CD1c-positive myeloid dendritic cell (primary cell): ENCODE results near the gene PER2.
A peak's percentile ranks its signal among the peaks of the same experiment; 100 is the strongest.

ENCODE experiments used
- DNase-seq: peaks from one replicate; pipeline ENCODE4 v3.0.0-alpha.2; 2016; ENCODE audit errors: extremely low spot score

The PER2 gene

DNA sequence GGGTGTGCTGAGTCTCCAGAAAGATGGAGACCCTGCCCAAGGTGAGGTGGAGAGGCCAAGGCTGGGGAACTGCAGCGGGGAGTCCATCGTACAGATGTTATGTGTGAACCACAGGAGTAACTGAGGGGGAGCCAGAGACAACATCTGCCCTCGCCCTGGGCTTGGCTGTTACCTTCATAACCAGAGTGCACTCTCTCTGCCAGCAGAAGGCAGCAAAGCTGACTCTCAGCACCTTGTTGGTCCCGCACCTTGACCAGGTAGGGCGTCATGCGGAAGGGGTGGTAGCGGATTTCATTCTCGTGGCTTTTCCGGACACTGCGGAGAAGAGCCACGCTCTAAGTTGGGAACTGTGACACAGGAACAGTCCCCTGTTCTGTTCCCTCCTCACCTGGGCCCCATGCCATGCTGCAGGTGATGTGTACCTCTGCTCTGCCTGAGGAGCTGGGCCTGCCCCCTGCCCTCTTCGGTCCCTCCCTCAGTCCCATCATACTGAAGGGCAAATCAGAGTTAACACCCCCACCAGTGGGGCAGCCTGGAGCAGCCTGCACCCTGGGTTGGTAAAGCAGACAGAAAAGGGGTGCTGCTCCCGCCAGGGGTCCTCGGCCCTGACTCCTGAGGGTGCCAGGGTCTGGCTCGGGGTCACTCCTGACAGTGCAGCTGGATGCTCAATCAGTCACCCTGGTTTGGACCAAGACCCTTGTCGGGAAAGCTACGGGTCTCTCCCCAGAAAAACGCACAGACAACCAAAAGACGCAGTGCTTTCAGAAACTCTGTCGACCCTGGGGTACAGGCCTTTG is 20.3 kb downstream of the PER2 start:
- DNase-seq: no peak

DNA sequence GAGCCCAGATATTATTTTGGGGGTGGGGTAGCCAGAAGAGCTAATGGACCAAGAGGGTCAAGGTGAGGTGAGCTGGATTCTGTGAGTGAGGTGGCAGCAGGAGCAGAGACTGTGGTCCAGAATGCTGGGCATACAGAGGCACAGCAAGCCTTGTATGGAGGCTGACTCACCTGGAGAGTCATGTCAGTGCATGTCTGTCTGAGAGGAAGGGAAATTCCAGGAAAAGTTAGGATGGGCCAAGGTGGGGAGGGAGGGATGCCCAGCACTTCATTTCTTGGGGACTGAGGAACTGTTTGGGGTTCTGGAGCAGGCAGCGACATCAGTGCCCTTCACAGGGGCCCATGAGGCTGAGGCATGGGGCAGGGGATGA is 21.1 kb downstream of the PER2 start:
- DNase-seq: no peak

DNA sequence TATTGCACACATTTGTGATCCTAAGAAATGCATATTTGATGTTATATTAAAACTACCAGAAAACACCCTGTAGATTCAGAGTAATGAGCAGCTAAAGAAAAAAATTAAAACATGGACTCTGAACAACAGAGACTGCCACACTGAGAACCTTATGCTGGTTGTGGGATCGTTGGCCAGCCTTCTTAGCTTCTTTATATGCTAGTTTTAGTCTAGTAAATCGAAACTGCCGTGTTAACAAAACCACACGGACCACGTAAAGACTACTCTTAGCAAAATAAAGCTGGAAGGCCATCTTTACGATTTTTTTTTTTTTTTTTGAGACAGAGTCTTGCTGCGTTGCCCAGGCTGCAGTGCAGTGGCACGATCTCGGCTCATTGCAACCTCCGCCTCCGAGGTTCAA is 22.8 kb downstream of the PER2 start:
- no peak for DNase-seq

DNA sequence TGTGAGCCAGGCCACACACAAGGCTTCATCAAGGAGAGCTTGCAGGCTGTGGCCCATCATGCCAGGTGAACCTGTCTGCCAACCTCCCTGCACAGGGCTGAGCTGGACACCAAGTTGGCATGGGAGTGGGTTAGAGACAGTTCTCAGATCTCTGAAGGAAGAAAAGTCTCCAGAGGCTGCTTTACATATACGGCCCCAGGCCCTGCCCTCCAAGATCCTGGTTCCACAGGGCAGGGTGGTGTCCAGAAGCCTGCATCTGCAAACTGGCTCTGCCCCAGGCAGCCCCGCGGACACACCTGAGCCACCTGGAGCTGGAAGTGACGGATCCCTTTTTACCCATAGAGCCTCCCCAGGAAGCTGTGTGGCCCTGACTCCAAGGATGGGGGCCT is 24.3 kb downstream of the PER2 start:
- DNase-seq: no peak

DNA sequence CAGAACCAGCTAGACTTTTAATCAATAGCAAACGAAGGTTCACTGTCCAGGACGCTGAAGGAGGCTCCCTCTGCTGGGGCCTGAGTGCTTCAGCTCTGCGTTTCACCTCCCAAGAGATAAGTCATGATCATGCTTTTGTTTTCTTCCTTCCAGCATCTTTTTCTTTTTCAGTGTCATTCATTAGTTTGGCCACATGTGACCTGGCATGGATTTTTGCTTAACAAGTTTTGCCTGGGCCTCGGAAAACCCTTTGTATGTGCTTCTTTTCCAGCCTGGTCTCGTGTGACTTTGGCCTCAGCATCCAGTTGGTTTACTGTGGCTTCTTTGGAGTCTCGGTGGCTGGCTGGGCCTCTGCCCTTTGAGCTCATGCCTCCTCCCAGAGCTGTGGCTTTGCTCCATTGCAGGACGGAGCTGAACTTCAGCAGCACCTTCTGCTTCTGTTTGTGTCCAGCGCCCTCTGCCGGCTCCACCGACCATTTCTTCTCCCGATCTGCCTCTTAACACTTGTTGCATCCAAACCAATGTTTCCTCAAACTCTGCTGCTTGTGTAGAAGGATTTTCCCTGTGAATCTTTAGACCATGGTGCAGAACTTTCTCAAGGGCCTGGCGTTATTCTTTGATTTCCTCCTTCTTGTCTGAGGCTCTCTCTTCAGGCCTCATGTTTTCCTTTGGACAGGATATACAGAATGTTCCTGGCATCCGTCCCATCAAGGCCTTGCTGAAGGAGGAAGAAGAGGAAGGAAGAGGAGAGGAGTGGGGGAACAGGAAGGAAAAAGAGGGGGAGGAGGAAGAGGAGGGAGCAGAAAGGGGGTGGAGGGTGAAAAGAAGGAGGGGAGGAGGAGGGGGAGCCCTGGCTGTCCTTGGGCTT is 25.0 kb downstream of the PER2 start:
- peak; percentile 80 for DNase-seq

DNA sequence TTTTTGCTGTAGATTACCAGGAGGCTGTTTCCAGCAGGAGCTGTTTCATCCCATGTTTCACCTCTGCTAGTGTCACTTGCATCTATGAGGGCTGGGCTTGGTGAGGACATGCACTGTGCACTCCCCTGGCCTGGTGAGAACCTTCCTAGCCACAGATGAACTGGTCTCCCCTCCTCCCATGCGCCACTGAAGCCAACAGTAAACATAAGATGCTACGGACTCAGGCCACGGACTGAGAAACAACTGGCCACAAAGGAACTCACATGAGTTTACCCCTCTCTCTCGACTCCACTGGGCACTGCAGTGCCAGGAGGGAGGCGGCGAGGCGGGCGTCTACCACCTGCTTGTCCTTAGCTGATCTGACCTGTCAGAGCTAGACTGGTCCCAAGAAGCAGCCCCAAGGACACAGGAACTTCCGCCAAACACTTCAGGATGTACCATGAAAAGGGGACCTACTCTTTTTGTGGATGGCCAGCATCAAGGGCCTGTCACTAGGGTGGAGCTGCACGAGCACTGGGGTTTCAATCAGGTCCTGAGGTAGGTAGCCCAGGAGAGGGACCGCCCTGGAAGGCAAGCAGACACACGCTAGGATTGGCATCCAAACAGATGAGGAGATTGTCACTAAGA is 25.8 kb downstream of the PER2 start:
- no peak for DNase-seq

DNA sequence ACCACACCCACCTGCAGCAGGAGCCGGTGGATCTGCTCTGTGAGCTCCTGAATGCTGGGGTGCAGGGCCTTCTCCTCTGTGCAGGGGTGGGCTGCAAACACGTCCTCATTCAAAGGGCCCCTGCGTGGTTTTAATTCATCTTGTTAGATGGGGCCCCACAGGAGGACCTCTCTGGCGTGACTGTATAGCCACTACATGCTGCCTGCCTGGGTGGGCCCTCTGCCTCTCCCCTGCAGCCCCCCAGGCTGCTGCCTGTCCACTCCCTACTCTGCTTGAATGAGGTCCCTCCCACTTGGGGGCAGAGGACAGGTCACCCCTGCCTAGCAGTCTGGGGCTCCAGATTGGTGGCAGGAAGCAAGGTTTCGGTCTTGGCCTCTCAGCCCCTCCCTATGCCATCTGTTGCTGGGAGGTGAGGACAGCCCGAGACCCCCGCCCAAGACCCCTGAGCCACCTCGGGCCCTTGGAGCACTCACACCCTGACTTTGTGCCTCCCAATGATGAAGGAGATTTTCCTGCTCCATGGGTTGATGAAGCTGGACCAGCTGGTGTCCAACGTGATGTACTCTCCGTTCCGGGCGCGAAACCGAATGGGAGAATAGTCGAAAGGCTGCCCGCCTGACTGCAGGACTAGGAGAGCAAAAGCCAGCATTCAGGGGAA is 26.6 kb downstream of the PER2 start:
- DNase-seq: no peak

DNA sequence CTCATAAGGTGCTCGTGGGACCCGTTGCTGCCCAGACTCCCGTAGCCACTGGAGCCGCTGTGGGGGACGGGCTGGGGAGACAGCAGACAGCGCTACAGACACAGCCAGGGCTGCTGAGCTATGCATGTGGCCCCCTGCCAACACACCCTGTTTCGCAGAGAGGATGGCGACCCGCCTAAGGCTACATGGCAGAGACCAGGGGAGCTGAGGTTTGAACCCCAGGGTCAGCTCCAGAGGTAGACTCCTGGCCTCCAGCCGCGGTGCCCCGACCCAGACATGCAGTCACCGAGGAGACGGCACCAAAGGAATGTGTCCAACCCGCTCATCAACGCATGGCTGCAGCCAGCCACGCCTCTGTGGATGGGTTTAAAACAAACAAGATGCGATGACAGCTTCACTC is 27.5 kb downstream of the PER2 start:
- no peak for DNase-seq

DNA sequence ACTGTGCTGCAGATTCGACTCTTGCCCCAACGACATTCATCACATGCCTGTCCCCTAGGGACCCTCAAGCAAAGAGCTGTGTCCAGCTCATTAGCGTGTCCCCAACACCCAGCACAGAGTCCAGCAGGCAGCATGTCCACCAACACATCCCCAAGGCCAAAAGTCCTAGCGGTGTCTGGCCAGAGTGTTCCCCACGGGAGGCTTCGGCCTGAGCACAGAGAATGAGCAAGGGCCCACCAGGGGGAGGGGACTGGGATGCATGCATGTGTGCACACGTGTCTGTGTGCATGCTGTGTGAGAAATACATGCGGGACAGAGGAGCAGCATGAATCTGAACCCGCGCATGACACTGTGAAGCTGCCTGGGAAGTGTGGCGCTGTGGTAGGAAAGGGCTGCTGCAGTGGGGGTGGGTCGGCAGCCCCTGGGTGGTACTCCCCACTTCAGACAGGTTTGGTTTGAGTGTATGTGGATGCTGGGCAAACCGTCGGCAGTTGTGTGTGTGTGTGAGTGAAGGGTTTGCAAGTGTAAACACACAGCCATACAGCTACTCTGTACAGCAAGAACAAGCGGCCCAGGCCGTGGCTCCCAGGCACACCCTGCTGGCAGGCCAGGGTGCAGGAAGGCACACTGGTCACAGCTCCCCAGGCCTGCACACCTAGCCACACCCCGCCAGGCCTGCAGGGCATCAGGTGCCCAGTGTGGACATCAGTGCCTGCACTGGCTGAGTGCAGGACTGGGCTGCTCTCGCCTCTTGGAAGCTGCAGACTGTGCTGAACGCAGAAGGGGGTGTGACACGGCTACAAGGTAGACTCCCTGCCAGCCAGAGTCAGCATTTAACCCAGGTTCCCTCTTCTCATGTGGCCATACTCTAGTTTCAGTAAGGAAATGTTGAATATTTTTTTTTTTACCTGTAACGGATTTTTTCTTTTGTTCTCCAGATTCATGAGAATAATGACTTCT is 29.1 kb downstream of the PER2 start:
- no peak for DNase-seq

DNA sequence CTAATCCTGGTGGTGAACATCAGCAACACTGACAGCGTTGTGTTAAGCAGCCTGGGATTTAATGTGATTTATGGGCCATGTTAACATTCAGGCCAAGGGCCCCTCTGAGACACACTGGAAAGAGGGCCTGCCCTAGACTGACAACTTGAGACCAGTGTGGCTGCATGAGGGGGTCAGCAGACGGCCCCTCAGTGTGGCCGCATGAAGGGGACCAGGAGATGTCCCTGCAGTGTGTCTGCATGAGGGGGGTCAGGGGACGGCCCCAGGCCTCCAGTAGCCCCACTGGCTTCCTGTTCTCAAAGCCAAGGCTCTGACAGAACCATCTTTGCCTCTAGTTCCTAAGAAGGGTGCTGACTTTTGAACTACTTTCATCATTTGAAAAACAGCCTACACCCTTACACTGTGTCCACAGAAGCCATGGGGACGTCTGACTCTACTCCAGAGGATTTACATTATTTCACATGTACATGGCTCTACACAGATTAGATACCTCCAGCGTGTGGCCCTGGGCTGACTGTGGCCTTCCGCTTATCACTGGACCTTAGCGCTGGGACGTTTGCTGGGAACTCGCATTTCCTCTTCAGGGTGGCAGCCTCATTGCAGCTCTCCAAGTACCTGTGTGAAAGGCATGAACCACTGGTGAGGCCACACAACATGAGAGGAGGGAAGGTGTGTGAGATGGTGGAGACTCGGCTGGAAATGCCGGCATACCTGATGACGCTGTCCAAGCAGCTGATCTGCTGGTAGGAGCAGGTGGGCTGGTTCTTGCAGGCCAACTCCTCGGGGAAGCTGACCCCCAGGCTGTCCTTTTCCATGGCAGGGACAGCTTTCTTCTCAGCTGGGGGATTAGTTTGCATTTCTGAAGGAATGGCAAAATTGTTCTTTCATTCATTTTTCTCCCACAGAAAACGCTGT is 30.4 kb downstream of the PER2 start:
- DNase-seq: no peak

DNA sequence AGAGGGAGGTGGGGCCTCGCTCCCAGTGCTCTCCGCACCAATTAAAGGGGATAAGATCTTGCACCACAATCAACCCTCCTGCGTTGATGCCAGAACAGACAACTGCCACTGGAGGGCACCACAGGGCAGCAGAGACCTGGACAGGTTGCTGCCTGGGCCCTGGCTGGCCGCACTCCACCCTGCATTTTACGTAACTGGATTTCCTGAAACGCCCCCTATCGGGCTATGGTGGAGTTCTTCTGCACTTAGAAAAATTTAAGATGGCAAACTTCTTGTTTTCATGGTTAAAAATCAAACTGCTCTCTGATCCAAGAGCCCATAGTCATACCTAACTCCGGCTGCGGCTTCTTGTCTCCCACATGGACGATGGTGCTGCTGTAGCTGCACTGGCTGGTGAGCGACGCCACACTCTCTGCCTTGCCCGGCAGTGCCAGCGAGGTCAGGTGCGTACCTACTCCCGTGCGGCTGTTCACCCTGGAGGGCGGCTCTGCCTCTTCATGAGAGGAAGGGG is 31.8 kb downstream of the PER2 start:
- DNase-seq: peak; percentile 84

DNA sequence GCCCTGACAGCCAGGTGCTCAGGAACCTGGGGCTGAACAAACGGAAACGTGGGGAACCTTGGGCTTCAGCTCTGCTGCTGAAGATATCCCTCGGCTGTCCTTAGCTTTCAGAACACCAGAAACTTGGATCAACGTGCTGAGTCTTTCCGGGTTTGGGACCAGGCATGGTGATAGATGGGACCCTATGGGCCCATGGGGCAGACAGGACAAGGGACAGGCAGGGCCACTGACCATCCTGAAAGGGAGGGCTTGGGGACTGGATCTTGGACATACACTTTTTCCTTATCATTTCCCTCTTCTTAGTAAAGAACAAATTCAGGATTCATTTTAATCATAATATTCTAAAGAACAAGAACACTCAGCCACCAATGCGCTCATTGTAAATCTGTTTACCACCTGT is 32.3 kb downstream of the PER2 start:
- no peak for DNase-seq

DNA sequence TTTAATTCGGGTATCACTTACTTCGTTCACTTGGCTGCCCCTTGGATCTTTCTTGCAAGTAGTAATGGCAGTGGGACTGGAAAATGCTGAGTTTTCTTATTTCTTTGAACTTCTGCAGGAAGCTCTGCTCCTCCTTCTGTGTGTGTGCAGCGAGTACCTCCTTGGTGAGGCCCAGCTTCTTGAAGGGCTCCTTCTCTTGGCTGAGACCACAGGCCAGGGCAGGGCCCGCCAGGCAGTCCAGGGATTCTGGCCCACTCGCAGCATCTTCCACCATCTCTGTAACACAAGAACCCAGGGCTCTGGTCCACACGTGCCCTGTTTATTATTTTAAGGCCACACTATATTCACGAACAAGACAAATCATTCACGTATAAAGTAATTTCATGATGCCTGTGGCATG is 32.8 kb downstream of the PER2 start:
- DNase-seq: no peak

DNA sequence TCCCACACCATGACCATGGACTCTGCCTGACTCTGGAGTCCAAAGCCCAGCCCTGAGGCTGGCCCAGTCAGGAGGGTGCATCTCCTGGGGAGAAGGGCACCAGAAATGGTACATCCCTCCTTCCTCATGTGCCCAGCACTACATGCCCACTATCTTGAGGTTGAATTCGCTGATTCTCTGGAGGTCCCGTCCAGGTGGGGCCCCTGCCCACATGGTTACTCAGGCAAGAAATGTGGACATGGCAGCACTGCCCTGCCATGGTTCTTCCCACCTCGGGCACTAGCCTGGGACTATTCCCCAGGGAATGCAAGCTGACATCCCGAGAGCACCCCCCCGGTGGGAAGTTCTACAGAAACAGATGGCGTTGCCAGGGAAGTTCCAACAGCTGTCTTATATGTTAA is 33.3 kb downstream of the PER2 start:
- no peak for DNase-seq

DNA sequence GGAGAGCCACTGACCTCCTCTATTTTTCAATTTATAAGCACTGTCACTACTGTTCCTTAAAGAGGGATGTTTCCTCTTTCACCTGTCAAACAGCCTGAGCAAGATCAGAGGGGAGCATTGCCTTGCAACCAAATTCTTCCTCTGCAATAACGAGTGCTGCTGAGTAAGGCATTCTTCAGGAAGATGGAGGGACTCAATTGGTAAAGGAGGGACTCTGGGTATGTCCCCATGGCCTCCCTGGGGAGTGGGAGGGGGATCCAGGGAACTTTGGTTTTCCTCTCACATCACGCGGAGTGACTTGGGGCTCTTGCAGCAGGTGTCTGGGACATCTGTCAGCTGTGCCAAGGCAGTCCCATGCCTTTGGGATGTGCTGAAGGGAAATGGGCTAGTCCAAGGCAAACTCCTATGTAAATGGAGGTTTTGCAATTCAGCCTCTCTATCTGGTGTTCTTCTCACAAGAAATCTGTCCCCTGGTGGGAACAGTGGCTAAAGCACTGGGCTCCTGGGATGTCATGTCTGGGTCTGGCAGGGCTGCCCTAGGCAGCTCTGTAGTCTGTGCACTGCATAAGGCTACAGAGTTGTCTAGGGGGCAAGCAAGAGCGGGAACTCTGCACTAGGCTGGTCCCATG is 34.2 kb downstream of the PER2 start:
- no peak for DNase-seq

DNA sequence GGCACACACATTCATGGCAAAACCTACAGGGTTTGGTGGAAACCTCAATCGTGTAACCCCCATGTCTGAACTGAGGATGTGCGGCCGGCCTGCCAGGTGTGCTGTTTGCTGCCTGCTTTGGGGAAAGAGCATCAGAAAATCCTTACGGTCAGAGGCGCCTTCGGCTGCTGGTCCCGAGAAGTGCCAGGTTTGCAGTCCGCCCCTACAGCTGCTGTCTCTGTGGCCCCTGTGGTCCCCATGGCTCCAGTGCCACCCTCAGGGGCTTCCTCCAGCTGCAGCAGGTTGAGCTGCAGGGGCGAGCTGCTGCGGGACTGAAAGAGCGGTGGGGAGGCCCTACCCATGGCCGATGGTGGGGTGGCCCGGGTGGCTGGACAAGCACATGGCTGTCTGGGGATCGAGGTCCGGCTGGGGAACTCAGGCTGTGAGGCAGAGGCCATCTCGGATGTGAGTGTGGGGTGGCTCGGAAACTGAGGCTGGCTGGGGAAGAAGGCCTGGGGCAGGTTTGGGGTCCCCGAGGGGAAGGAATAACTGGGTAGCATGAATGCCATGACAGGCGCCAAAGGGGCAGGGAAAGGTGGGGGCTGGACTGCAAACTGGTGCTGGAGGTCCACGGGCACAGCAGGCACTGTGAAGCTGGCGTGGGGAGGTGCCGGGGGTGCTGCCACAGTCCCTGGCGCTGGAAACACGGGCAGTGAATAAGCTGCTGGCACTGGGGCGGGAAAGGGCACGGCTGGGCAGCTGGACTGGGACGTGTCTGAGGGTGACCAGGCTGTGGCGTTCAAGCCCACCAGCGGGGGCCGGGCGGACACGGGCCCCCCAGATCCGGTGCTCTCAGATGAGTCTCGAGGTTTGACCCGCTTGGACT is 35.4 kb downstream of the PER2 start:
- DNase-seq: no peak

DNA sequence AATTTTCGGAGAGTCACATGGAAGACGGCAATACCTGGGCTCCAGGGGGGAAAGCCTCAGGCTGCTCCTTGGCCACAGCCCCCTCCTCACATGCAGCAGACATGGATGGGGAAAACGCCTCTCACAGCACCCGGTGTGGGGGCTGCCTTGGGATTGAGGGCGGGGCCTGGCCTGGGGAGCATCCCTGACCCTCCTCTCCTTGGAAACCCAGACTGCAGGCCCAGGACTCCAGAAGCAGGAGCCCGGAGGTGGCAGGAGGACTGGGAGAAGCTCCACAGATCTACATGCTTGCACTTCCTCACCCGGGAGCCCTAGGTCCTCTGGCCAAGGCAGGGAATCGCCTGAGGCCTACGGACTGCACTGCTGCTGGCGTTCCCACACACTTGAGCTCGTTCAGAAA is 36.4 kb downstream of the PER2 start:
- DNase-seq: no peak

DNA sequence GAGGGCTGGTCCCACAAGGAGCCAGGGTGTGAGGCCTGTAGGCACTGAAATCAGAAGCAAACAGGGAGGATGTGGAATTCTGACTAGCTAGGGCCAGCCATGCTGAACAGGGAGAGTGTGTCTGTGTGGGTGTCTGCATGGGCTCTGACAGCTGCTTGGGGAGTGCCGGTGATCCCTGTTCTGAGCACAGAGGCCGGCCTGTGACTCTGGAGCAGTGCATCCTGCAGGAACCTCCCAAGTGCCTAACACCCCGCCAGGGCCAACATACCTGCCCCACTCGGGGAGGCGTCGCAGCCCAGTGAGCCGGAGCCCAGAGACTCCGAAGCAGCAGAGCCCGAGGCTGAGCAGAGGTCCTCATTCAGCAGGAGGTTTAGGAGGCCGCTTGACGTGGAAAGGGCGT is 37.1 kb downstream of the PER2 start:
- DNase-seq: no peak
